ENCODE results near the gene RORC.

The RORC gene

DNA sequence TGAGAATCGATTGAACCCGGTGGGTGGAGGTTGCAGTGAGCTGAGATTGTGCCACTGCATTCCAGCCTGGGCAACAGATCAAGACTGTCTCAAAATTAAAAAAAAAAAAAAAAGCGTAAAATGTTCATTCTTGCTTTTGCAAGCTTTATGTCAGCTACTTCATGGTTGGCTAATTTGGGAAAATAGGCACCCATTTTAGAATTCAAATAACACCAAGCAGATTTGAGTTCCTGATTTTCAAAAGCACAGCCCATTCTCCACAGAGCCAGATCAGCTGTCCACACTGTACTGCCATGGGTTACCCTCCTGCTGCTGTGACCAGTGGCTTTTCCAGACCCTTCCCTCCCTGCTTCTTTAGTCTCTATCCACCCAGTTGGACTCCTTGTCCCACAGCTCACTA, 17.5 kb upstream of the RORC start:
- DNase-seq (ENCODE audit: low read depth, low spot score) = no peak

DNA sequence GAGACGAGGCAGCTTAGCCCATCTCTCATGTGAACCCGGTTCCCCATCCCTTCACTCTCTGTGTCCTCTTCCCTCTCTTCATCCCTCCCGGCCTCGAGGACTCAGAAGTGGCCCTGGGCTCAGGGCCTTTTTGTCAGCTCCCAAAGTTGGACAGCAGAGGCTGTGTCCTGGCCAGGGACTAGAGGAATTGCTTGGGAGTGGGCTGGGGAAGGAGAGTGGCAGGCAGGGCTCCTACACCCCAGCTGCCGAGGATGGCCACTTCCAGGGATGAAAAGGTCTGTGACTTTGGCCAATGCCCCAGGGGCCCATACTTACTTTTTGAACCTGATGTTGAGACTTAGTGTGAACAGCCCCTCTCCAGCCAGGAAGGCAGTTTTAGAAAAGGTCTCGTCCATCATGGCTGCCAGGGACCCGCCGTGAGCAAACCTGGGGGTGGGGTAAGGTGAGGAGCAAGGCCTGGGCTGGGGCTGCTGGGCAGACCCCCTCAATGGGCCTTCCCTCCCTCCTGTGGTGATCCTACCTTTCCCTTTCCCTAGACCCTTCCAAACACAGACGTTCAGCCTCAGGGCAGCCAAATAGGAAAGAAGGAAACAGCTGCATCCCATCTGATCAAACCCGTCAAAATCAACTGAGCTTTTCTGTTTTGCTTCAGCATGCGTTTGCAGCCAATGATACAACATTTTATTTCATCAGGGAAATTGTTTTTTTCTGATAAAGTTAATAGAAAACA, 16.4 kb upstream of the RORC start:
- DNase-seq (ENCODE audit: low read depth, low spot score) = no peak

DNA sequence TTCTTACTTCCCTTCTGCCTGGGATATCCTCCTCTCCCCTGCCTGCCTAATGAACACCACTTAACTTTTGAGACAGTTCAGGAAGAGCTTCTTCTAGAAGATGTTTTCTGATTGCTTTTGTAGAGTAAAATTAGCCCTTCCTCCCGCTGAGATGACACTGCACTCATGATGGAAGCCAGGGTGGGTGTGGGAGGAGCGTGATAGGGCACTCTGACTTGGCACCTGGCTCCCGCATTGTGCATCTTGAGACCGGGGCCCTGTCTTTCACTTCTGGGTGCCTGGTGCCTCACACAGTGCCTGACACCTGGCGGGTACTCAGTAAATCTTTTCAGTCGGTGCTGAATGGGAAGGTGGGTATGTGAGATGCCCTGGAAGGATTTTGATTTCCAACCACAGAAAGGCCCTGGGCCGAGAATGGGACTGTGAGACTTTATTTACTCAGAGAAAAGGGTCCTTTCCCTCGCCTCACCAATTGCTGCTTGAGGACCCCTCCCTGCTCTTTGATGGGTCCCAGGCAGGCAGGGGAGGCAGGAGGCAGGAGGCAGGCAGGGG, 15.2 kb upstream of the RORC start:
- no peak for DNase-seq (ENCODE audit: low read depth, low spot score)

DNA sequence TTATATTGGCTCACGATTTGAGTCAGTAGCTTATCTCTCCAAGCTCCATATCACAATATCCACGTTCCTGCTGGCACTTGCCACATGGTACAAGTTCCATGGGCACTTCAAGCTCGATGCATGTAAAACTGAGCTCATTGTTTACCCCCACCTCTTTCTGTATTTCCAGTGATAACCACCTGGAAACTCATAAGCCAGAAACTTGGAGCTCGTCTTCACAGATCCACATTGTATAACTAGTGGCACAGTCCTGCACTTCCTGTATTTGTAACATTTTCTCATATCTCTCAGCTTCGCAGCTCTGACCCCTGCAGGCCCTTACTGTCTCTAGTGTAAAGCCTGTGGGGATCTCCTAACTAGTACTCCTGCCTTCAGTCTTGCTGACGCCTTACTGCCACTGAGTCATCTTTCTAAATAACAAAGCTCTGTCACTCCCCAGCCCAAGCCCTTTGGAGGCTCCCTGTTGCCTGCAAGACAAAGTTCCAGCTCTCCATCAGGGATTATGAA, 14.5 kb upstream of the RORC start:
- DNase-seq (ENCODE audit: low read depth, low spot score) = no peak

DNA sequence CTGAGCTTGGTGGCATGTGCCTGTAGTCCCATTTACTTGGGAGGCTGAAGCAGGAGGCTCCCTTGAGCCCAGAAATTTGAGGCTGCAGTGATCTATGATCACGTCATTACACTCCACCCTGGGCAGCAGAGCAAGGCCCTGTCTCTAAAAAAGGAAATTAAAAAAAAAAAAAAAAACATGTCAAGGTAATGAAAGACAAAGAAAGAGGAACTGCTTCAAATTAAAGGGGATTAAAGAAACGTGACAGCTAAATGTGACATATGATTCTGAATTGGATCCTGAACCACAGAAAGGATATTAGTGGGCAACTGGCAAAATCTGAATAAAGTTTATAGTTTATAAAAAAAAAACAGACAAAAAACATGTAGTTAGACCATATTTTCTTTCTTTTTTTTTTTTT, 11.8 kb upstream of the RORC start:
- no peak for DNase-seq (ENCODE audit: low read depth, low spot score)

DNA sequence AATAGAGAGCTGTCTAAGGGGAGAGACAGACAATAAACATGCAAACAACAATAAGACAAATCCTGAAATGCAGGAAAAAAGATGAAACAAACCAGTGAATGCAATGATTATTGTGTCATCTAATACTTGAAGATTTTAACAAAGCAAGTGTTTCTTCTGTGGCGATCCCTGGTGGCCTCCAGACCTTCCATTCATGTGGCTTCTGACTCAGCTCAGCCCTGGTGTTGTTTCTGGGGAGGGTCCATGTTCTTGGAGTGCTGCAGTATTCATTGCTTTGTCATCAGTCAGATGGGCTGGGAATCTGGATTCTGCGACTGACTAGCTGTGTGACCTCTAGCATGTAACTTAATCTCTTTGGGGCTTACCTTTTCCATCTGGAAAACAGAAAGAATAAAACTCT, 9.5 kb upstream of the RORC start:
- no peak for DNase-seq (ENCODE audit: low read depth, low spot score)

DNA sequence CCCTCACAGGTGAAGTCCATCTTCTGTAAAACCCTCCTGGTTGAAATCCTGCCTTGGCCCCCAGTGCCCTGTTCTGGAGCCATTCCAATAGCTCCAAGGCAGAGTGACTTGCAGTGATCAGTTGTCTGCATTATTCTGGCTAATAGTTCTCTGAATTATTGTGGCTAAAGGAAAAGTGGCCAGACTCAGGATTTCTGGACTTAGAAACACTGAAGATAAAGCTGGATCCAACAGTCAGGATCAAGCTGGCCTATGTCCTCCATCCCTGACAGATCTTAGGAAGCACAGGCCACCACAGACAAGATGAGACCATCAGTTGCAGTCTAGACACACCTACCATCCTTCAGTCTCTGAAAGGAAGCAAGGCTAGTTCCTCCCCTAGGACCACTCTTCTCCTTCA, 8.8 kb upstream of the RORC start:
- DNase-seq (ENCODE audit: low read depth, low spot score) = no peak

DNA sequence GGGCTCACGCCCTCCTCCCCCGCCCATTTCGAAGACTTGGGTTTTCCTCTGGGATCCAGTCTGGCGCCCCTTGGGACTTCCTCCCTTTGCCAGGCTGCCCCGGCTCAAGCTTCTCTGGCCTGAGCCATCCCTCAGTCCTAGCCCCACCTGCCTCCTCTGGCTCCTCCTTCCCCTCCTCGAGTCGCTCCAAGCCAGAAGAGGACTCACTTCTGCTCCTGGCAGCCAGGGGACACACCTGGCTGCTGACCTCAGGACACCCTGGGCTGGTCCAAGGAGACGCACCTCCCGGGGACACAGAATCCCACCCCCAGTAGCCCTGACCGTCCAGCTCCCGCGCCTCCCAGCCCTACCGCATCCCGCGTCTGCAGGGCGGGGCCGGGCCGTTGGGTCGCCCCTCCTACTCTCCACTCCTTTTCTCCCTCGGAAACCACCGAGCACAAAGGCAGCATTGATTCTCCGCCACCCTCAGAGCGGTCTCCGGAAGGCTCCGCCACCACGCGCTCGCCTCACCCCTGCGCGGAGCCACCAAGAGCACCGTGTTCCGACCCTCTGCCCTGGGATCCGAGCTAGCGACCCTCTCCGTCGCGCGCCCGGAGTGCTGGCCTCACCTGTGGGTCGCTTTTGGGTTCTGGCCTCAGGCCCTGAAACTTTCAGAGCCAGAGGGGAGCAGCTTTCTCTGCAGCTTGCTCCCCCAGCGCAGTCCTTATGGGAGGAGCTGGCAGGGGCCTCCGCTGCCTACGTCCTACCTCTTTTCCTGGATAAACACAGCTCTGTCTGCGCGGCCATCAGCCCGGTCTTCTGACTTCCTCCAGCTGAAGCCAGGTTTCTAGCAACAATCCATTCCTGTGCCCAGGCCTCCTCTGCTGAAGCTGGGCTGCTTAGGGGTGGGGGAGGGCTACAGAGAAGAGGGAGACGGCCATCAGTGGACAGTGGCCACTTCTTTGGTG, 8.1 kb upstream of the RORC start, which contains the start of gene C2CD4D:
TSS of gene C2CD4D (minus strand) at position 364 of the 947 bp plus-strand sequence. CDS start 831 bp downstream, outside the sequence.
- peak; percentile 45 for DNase-seq (ENCODE audit: low read depth, low spot score)

DNA sequence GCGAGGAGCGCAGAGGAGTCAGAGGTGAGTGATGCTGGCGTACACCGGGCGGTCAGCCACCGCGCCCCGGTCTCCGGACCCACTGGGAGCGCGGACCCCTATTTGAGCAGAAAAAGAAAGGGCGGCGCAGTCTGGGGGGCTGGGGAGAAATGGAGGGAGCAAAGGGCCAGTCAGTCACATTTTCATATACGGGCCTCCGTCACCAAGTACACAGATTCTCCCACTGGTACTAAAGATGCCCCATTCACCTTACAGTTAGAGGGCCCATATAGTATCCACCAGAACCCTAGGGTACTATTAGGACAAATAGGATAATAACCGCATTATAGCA, 7.4 kb upstream of the RORC start:
- no peak for DNase-seq (ENCODE audit: low read depth, low spot score)

DNA sequence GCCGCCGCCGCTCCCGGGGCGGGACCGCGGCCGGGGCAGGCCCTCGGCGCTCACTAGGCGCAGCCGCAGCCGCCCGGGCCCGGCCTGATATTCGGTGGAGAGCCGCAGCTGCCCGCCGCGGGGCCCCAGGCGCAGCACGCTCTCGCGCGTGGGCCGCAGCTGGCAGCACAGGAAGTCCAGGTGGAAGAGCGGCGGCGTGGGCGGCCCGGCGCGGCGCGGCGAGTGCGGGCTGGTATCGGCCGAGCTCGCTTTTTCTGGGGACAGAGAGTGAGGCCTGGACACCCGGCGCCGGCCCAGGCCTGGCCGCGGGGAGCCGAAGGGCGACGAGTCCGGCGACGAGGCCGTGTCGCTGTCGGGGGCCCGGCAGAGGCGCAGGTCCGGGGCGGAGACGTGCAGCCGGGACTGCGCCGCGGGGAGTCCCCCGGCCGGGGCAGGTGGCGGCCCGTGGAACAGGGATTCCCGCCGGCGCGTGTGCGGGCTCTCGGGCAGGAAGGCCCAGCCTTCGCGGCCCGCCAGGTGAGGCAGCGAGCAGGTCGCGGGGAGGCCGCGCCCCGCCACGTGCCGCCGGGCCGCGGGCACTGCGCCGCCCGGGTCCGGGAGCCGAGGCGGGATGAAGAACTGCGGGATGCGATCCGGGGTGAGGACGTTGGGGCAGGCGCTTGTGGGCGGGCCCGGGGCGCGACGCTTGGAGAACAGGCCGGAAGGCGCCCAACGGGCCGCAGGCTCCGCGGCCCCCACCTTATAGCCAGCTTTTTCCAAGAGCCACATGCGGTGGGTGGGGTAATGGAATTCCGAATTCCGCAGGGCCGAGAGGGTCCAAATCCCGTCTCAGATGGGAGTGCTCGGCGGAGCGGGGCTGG, 6.8 kb upstream of the RORC start:
- DNase-seq (ENCODE audit: low read depth, low spot score) = no peak

DNA sequence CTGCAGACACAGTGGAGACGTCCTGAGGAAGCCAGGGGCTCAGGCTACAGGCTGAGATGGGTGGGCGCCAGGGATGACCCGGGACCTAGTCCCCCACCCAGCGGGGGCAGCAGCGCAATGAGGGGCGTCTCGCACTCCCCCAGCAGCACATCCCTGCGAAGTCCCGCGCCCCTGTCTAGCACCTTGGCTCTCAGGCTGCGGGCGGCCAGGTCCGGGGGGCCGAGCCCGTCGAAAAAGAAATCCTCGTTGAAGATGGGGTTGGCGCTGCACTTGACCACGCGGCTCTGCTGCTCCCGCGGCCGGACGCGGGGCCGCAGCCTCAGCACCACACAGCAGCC, 6.3 kb upstream of the RORC start:
- DNase-seq (ENCODE audit: low read depth, low spot score) = no peak

DNA sequence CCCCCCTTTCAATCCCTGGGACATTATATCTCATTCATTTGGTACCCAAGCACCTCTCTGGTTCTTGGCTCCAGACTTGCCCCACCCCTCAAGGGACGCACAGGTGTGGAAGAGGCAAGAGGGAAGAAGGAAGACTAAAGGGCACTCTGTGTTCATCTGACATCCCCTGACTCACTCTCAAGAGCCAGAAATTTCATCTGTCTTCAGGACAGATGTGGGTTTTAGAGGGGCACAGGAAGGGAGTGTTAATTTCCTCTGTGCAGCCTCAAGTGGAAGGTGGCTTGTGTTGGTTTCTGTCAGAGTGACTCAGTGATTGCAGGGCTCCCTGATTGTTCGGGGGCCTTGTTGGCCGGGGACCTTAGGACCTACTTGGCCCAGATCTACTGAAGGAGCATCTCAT, 5.6 kb upstream of the RORC start:
- DNase-seq (ENCODE audit: low read depth, low spot score) = no peak

DNA sequence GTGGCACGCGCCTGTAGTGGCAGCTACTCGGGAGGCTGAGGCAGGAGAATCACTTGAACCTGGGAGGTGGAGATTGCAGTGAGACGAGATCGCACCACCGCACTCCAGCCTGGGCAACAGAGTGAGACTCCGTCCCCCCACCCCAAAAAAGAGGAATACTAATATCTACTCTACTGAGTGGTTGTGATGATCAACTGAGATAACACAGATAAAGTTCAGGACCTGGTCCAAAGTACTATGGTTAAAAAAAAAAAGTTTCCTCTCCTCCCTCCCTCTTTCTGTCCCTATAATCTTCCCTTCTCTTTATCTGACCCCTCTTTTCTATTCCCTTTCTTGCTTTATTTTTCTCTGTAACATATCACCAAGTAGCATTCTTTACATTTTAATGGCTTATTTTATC, 4.0 kb upstream of the RORC start:
- DNase-seq (ENCODE audit: low read depth, low spot score) = no peak

DNA sequence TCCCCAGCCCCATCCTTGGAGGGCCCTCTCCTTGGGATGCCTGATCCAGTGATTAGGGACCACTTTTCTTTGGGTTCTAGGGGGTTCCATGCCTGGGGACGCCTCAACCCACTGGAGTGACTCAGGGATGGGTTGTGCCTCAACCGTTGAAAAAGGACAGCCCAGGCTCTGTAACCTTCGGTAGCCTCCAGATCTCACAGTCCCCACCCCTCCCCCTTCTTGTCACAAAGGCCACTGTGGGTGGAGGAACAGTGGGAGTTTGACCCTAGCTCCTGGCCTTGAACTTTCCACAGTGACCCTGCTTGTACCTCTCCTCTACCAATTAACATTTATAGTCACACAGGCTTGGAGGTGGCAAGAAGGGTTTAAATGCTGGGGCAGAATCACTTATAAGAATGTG, 2.6 kb upstream of the RORC start:
- DNase-seq (ENCODE audit: low read depth, low spot score) = no peak

DNA sequence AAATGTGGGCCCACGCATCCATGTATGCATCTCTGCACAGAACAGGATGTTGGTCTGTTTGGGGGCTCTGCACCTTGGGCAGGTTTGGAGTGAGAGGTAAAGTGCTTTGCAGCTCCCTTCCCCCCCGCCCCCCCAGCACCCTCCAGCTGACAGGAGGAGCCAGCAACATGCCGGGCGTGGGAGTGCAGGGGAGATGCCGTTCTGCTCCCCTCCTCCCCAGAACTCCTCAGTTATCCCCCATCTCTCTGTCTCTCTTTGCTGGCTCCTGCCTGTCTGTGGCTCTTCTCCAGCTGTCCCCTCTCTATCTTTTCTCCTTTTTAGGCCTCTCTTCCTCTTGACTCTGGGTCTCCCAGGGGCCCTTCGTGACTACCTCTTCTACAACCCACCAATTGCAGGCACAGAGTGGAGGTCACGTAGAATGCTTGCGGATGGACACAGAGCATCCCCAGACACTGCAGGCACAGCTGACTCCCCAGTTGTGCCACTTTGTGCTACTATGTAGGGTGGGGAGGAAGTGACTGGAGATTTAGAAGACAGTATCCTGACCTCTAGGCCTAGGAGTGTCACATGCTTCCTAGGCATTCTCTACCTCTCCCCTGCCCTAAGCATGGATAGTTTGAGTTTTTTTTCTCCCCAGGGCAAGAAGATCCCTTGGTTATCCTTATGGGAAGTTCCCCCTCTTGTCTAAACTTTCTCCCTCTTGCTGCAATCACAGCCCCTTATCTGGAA, 1.7 kb upstream of the RORC start:
- DNase-seq (ENCODE audit: low read depth, low spot score) = no peak

DNA sequence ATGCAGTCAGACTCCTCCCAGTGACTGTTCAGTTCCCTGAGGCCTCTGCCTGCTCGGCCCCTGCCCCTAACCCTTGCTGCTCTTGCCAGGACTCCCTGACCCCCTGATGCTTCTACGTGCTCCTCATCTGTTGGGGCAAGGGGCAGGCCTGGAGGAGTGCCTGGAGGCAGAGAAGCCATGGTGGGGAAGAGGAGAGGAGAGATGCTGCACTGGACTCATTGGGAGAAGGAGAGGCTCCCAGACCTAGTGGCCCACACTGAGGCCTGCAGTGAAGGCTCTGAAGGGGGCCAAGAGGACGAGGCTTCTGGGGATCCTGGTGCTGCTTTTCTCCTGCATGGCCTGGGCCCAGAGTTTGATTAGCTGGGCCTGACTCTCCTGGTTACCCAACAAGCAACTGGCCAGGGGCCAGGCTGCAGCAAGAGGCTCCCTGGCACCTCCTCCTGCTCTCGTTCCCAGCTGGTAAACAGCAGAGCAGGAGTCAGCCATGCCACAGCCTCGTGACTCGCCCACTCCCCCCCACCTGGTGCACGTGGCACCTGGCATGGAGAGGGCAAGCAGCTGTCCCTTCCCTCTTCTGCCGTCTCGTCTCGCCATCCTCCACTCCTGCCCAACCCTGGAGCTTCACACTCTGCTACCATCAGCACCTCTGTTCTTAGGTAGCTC, 847 bp upstream of the RORC start:
- DNase-seq (ENCODE audit: low read depth, low spot score) = no peak

DNA sequence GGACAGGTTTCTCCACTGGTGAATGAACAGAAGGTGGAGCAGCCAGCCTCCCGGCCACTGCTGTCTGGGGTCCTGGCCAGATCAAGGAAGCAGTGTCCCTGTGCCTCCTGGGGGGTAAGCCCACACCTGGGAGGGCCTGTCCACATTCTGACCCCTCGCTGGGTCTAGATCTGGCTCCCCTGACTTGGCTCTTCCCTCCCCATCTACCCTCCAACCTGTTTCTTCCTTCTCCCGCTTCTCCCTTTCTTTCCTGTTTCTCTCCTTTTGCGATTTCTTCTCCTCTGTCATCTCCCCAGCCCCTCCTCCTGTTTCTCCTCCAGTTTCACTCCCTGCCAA, 378 bp downstream of the RORC start:
- DNase-seq (ENCODE audit: low read depth, low spot score) = no peak

DNA sequence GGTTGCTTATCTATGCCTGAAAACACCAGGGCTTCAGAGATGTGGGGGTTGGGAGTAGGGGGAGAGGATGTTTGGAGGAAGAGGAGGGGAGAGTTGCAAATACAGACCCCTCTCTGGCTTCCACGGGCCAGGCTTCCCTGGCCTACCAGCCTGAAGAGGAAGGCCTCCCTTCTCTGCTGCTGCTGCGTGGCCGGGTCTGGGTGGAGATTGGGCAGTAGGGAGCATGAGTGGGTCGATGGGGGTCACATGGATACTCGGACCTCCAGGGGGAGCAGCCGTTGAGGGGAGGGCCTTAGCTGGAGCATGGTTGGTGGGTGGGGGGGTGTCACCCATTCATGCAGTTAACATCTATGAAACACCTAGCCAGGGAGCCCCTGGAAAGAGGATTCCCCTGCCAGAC, 1.5 kb downstream of the RORC start:
- no peak for DNase-seq (ENCODE audit: low read depth, low spot score)

DNA sequence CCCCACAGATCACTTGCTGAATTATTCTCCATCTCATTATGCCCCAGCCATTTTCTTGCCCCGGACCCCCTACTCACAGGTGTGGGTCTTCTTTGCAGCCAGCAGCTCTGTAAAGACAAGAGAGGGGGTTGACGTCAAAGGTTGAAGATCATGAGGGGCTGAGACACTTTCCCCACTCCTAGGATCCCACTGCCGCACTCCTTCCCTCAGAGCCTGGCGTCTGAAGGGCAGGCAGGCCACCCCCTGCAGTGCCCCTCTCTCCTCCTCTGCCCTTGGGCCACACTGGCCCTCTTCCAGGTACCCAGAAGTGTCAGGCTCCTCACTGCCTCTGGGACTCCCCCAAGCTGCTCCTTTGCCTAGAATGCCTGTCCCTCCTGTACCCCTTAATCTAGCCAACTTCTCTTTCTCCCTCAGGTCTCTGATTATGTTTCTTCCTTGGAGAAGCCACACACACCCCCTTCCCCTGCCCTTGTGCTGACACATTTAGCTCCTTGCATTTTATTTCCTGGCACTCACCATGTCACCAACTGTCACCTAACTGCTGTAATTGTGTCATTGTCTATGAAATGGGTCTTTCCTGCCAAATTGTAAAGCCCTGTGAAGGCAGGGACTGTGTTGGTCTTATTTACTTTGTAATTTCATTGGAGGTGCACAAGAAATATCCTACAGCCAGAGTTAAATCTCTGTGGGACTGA, 2.1 kb downstream of the RORC start:
- no peak for DNase-seq (ENCODE audit: low read depth, low spot score)

DNA sequence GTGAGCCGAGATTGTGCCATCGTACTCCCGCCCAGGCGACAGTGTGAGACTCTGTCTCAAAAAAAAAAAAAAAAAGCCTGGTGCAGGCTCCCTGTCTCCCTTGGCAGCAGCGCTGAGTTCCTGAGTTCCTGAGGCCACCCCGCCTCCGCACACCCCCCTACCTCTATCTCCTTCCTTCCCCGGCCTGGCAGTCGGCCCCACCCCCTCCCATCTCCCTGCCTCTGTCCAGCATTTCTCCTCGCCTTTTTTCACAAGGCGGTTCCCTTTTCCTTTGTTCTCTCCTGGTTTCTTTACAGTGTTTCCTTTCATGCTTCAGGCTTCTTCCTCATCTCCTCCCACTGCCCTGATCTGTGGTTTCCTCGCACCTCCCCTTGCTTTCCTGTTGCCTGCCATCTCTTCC, 2.7 kb downstream of the RORC start:
- no peak for DNase-seq (ENCODE audit: low read depth, low spot score)
